ENCODE measurements around the gene ETV6.

ETV6 gene

DNA sequence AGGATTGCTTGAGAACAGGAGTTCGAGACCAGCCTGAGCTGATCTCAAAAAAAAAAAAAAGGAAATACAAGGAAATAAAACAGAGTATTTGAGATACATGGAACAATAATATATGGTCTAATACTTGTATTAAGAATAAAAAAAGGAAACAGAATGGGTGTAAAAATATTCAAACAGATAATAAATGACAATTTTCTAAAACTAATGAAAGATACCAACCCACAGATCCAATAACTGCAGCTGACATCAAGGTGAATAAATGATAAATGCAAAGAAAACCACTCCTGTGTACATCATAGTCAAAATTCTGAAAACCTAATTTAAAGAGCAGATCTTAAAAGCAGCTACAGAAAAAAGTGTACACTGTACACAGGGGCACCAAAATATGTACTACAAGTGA lies 4.1 kb upstream of the ETV6 start:
- DNase-seq (ENCODE audit: low spot score), result no peak

DNA sequence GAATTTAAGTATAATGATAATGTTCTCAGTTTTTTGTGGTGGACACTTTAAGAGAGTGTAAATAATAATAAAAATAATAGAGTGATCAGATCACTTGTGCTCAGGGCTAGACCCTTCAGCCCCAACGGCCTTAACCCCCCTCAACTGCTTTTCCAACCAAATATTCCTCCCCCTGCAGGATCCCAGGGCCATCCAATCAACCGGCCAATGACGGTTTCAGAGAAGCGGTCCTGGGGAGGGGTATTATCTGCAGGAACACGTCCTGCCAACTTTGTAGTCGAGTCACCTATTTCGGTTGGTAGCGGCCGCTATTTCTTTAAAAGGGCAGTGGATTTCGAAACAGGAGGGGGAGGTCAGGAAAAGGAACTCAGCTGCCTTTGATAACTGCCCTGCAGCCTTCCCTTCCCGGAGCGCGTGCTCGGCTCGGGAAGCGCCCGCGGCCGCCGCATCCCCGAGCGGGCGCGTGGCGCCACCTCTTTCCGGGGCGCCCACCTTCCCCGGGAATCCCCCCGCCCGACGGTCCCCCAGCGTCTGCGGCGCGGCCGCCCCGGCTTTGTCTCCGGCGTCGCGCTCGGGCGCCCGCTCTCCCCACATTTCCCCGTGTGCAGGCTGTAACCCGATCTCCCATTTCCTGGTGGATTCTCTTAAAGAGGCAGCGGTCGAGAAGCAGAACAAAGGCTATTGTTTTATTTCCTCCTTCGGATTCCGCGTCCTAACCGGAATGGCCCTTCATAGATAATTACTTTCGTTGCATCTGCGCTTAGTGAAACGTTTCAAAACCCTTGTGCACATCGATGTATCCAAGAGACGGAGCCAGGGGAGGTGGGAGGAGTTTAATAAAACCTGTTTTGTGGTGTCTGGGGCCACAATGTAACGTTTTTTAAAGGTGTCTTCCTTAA lies 711 bp upstream of the ETV6 start:
- peak; percentile 23 for DNase-seq (ENCODE audit: low spot score)

DNA sequence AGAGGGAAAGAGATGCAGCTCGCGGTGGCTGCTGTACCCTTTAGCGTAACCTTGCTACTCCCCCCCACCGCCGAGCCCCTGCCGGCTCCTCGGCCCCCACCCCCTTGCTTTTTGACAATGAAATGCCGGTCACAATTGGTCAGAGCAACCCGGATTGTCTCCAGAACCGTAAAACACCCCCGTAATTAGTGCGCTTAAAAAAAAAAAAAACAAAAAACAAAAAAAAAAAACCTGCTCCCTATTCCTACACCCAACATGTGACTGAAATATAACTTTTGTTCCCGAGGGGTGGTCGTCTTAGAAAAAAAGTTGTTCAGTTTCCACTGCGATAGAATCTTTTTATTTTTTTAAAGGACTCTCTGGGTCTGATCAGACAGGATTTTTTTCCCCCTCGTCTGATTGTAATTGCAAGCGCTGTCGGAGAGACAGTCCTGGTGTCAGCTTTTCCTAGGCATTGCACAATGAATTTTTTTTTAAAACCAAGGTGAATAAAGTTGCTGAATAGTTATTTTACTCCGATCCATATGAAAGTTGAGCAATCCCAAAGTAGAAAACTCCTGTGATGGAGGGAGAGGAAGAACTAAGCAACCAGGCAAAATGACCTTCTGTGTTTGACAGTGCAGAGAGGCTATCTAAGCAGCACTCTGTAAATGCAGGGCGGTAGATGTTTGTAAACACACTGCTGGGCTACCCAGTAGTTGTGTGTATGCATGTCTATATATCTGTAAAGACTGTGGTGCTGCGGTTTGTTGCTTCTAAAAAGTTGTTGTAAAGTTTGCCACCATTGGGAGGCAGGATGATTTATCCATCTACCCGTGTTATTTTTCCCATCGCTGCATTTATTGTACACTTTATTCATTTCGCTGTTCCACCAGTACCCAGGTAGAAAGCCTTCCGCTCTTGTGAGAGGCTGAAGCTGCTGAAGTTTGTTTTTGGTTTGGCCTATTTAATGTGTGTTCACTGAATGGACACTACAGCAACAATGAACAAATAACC lies 1.1 kb downstream of the ETV6 start:
- peak; percentile 51 for DNase-seq (ENCODE audit: low spot score)

DNA sequence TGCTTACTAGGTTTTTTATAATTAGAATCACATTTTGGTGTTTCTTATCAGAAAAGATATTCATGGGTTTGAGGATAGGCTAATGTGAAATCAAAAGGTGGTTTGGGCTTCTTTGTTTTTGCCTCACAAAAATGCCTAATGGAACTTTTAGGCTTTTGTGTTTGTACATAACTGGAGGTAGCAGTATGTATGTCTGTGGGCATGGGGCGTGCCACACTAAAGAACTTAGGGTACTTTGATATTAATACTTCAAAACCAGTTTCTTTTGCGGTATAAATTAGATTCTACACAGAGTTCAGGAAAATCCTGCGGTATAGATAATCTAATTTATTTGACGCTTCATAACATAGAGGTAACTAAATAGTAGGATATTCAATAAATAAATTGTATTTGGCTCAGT lies 1.9 kb downstream of the ETV6 start:
- no peak for DNase-seq (ENCODE audit: low spot score)

DNA sequence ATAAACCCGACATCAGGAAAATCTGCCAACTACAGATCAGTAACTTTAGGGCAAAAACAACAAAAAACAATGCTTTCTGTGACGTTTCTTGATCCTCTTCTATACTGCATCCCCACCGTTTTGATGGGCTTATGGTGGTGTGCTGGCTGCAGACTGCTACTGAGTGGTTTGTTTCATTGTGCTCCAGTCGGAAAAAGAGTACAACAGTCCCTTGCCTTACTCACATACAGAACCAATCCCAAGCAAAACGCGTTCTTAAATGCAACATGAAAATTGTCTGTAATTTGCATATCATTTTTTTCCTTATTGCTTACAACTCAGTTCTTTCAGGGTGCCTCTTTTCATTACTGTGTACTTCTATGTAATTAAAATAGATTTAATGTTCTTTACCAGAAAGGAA lies 2.3 kb downstream of the ETV6 start:
- DNase-seq (ENCODE audit: low spot score), result peak; percentile 14

DNA sequence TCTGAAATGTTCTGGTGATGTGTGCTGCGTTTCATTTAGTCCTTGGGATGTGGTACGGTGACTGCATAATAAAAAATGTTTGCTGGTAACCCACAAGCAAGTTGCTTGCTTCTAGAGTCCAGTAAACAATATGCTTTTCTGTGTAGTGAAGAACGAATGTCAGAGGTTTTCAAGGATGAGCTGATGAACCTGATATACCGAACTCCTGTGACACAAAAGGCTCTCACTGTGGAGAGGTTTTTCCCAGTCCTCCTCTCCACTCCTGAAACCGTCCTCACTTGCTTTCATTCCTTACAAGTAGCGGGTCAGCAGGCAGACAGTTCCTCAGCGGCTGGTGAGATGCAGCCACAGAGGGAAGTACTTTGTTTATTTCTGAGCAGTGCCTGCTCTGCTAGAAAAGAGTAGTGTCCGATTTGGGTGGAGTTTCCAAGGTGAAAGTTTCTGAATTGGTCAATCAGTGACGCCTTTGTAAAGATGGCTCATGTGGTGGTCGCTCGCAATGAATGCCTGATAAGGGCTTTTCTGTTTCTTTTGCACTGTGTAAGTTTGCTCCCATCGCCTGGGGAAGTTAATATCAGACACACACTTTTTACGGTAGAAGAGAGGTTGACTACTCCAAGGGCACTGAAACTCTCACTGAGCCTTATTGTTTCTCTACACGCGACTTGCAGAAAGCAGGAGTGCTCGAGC lies 3.0 kb downstream of the ETV6 start:
- DNase-seq (ENCODE audit: low spot score), result peak; percentile 15

DNA sequence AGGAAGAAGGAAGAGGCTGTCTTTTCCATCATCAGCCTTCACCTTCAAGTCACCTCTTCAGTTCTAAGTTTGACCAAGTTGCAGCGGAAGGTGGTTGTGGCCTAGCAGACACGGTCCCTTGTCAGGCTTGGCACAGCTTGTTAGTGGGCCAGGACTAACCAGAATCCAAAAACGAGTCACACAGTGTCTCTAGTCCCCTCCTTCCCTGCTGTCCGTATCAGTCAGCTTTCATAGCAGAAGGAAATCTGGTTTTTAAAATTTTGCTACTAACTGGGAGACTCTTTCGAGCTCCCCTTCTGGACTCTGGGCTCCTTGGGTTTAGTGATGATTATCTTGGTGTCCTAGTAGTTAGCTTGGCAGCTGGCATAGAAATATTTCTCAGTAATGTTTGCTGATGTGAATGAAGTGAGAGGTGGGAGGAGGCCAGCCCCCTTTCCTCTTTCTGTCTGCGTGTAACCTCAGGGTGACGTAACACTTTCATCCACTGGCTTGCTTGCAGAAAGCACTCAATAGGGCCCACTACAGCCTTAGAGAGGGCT lies 3.8 kb downstream of the ETV6 start:
- no peak for DNase-seq (ENCODE audit: low spot score)

DNA sequence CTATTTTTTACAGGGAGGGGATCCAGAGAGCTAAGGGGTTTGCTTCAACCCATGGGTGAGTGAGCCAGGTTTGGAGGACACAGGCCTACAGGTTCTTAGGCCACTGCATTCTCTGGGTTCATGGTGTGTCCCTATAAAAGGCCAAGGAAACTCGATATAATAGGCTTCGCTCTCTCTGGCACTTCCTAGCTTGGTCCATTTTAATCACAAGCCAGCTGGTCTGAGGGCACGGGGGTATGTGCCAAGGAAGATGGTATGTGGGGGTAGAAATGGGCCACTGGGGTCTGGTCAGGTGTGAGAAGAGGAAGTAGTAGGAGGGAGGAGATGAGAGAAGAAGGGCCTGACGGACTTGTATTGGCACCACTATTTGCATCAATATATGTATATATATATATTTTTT lies 4.9 kb downstream of the ETV6 start:
- no peak for DNase-seq (ENCODE audit: low spot score)

DNA sequence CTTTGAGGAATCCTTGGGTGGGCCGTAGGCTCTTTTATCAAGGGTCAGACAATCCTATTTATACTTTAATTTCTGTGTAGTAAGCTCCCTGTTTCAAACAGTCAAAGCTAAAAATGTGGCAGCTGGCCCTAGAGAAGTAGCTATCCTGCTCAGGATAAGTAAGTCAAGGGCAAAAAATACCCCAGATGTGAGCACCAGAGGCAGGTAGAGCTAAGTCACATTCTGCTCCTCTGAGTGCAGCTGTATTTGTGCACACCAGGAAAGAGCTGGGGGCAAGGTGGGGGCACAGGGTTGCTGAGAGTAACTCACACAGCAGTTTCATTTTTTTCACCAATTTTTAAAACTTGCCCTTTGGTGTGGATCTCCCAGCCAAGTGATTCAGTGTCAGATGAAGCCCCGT lies 5.3 kb downstream of the ETV6 start:
- DNase-seq (ENCODE audit: low spot score), result no peak

DNA sequence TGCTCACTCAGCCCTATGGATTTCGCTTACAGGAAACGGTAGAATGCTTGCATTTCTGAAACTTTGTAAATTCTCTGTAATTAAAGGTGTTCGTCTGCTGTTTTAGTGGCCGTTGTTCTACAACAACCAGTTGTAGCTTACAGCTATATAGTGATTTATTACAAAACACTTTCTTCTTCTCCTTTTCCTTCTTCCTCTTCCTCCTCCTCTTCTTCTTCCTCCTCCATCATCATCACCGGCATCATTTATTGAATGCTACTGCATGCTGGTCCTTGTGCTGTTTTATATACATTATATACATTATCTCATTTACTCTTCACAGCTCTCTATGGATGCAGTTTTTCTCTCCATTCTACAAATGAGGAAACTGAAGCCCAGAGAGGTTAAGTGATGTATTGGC lies 6.4 kb downstream of the ETV6 start:
- DNase-seq (ENCODE audit: low spot score), result no peak

DNA sequence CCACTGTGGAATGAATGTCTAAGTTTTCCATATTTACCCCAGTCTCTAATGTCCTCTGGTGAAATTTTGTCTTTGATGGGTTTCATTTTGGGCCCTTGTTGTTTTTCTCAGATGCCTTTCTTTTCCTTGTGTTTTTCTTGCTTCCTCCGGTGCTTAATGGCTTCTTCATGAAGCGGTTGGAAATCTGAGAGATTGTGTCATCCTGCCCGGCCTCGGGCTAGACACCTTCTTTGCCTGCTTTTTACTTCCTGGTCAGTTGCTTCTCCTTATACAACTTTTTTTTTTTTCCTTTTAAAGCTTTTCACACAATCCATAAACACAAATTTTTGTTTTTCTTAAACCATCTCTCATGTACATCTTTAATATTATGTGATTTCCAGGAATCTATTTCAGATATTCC lies 7.1 kb downstream of the ETV6 start:
- DNase-seq (ENCODE audit: low spot score), result no peak

DNA sequence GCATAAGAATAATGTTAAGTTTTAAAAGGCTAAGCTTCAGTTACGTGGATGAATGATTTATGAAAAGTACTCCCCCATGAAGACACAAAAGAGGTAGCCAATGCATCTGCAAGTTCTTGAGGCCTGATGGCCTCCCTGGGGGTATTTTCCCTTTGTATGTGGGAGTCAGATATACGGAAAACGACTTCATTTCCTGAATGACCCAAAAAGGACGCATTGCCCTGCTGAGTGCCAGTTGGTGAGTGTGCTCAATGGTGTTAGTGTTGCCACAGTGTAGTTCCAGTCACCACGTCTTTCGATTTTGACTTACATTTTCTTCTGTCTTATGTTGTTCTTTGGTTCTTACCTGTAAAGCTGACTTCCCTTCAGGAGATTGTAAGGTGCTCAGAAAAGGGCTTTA lies 8.0 kb downstream of the ETV6 start:
- DNase-seq (ENCODE audit: low spot score), result no peak

DNA sequence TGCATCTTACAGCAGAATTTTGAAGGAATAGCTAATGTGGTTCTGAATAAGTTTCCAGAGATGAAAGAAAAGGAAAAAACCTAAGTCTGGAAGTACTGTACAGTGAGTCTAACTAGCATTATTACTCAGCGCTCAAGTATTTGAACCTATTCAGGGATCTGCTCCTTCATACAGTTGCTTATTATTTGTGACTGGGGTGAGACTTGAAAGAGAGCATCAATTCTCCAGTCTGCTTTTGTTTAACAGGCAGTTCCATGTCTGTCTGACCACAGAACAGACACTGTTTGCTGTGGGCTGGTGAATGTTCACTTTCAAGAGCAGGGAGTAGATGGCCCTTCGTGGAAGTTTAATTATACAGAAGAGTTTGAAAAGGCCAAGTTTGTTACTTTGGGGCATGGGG lies 9.3 kb downstream of the ETV6 start:
- no peak for DNase-seq (ENCODE audit: low spot score)

DNA sequence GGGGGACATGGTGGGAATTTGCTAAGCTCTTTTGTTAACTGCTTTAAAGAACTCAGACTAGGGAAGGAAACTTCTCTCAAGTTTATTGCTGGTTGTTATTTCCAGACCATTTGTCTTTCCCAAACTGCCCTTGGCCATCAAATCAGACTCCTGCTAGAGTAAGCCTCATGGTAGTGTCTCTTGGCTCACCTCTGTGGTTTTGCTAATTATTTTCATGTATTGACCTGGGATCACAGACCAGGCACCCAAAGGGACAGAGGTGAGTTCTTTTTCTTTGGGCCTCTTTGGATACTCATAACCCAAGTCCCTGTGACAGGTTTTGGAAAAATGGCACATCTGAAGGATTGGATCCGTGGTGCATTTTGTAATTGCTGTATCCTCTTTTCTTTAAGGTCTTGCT lies 11.2 kb downstream of the ETV6 start:
- no peak for DNase-seq (ENCODE audit: low spot score)

DNA sequence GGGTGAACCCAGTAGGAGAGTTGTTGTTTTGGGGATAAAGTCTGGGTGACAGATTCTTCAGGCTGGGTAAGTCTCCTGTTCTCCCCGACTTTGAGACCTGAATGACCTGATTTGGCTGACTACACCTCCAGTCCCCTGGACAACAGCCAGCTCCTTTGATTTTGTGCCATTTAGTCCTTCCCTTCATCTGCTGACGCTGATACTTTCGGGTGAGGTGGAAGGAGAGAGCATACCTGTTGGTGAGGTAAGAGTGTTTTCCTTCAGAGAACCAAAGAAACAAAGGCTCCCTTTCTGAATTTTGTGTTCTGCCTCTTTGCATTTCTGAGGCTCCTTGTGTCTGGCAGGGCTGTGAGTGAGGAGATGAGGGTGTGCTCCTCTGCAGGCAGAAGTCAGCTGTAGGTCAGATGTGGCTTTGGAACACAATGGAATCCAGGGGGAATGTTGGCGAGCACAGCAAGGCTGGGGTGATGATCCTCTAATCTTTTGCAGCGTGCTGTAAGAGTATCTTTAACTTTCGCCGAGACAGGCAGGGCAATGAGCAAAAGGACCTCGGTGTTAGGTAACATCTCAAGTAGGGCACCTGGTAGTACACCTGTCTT lies 12.1 kb downstream of the ETV6 start:
- DNase-seq (ENCODE audit: low spot score), result no peak

DNA sequence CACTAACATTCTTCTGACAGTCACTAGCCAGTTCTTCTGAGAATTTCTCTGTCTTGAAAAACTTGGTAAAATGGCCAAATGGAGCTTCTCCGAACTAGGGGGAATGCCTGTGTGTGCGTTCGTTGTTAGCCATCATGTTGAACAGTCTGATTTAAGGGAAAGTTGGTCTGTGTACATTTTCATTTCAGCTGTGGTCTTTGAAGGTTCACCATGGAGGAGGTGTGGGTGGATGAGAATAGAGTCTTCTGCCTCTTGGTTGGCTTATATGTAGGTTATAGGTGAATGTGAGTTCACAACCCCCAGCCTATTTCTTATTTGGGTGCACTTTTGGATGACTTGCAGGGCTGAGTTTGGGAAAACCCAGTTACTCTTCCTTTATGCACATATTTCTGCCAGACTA lies 12.9 kb downstream of the ETV6 start:
- no peak for DNase-seq (ENCODE audit: low spot score)

DNA sequence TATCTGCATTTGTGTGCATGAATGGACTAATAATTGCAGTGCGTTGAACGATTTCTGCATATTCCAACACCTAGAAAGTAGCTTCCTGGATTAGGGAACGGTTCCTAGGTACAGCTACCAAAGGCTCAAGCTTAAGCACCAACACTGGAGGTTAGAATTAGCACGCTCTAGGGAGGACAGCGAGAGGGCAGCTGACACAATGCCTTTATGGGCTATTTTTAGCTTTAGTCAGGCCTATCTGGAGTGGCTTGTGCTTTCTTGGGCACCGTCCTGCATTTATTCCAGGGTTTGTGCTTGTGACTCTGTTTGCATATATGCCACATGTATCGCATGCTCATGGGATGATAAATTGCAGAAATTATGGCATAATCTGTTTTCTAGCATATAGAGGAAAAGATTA lies 13.7 kb downstream of the ETV6 start:
- no peak for DNase-seq (ENCODE audit: low spot score)

DNA sequence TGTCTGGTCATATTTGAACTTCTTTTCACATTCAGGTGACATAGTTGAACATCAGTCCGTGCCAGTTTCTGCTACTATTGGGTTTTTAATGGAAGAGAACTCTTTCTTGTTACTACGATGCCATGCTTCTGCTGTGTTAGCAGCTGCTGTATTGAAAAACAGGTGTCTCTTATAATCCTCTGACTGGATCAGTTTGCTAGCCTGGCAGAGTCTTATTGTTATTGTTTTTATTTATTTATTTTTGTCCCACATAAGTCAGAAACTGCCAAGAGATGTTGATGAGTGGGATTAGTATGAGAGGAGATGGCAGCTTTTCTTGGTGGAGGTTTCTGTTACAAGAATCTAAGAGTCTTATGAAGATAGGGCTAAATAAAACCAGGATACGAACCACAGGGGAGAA lies 14.6 kb downstream of the ETV6 start:
- DNase-seq (ENCODE audit: low spot score), result no peak

DNA sequence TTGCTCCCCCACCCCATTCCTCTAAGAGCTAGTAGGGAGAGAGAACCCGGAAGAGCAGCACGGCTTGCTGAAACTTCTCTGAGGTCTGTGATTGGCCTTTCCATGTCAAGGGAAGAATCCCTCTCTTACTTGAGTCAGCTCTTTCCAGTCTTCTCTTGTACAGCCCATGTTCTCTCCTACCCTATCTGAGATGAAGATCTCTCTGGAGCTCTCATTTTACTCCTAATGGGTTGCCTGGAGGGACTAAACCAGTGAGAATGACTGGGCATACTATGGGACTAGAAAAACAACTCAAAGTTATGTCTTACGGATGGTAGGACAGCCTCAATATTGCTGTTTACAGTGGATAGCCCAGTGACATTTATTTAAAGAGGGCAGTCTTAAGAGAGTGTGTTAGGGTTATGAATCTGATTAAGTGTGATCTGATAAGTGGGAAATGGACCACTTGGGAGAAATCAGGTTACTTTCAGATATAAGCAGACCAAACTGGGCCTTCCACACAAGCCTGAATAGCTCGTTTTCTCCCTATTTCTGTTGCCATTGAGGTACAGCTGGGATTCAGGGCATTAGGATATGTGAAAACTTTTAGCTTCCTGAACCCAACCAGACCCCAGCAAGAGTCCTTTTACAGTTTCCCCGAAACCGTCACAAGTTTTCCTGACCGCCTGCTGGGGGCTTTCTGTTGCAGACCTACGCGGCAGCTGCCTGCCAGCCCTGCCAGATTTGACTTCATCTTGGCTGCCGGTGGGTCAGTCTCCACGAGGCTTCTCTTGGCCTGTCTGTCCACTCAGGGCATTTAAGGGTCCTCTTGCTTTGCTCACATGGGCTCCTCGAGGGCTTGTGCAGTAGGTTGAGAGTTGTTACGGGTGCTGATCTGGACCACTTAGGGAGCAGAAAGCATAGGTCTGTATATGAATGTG lies 16.9 kb downstream of the ETV6 start:
- DNase-seq (ENCODE audit: low spot score), result no peak

DNA sequence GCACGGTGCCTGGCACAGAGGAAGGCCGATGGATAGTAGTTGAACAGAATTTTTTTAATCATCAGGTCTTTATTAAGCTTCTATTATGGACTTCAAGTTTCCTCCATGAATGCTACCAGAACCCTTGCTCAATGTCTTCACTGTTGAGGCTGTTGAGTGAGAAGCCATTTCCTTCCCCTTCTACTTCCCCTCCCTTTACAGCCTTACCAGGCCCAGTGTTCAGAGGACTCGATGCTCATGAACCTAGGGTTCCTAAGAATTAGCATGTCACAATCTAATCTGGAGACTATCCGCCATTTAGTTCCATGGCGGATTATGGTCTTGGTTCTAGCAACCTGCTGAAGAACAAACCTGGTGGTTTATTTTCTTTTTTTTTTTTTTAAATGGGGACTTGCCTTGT lies 17.7 kb downstream of the ETV6 start:
- DNase-seq (ENCODE audit: low spot score), result no peak

DNA sequence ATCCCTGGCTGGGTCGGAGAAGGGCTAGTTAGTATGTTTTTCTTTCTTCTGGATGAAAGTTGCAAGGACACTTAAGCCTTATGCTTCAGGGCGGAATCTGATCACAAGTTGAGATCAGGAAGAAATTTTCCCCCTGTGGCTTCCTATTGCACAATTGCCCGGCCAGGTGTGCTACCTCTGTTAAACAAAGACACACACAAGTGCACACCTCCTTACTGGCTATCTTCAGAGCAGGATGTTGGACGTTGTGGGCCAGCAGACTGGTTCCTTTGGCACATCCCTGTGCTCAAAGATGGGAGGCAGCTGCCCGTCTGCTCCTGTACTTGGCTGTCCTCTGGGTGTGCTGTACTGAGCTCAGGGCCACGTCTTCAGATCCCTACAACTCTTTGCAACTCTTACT lies 19.1 kb downstream of the ETV6 start:
- no peak for DNase-seq (ENCODE audit: low spot score)

Data from hematopoietic multipotent progenitor cell treated with erythropoietin and hydrocortisone succinate and interleukin-3 and kit ligand, for 17 days (in vitro differentiated cells).